NCI-H524 treated with DMSO at 0.1 percent for 48 hours (cell line): Measurements from ENCODE around the gene DIPK1C.

Experiments used
- DNase-seq: peaks from one replicate; lab custom pipeline; 2025; lab: John Stamatoyannopoulos, UW

The DIPK1C gene

GRCh38 chr18:74451148-74451547 is 6.0 kb downstream of the DIPK1C start:
- DNase-seq: no peak

GRCh38 chr18:74450626-74451025 is 6.5 kb downstream of the DIPK1C start:
- DNase-seq: no peak

GRCh38 chr18:74447404-74448152 is 9.5 kb downstream of the DIPK1C start:
- no peak for DNase-seq

- DNase-seq: no peak
Measured at GRCh38 chr18:74446631-74447403, 10.3 kb downstream of the DIPK1C start.

GRCh38 chr18:74446178-74446577 is 10.9 kb downstream of the DIPK1C start:
- DNase-seq: no peak

- no peak for DNase-seq
Measured at GRCh38 chr18:74445585-74445984, 11.5 kb downstream of the DIPK1C start.

- DNase-seq: no peak
Measured at GRCh38 chr18:74444104-74444503, 13.0 kb downstream of the DIPK1C start.

GRCh38 chr18:74440808-74441427 is 16.2 kb downstream of the DIPK1C start:
- DNase-seq: no peak

- DNase-seq: no peak
Measured at GRCh38 chr18:74438091-74438490, 19.0 kb downstream of the DIPK1C start.

- DNase-seq: no peak
Measured at GRCh38 chr18:74436158-74436769, 20.8 kb downstream of the DIPK1C start.

- DNase-seq: no peak
Measured at GRCh38 chr18:74435740-74436139, 21.4 kb downstream of the DIPK1C start.

- DNase-seq: no peak
Measured at GRCh38 chr18:74434466-74434865, 22.6 kb downstream of the DIPK1C start.

GRCh38 chr18:74430806-74431571 is 26.1 kb downstream of the DIPK1C start:
- DNase-seq: peak; percentile 12

GRCh38 chr18:74430231-74430630 is 26.9 kb downstream of the DIPK1C start:
- DNase-seq: no peak

GRCh38 chr18:74429096-74429495 is 28.0 kb downstream of the DIPK1C start:
- DNase-seq: no peak

- no peak for DNase-seq
Measured at GRCh38 chr18:74427442-74428112, 29.5 kb downstream of the DIPK1C start.

- DNase-seq: no peak
Measured at GRCh38 chr18:74425876-74426275, 31.2 kb downstream of the DIPK1C start.

GRCh38 chr18:74425161-74425560 is 31.9 kb downstream of the DIPK1C start:
- no peak for DNase-seq

GRCh38 chr18:74422541-74422940 is 34.6 kb downstream of the DIPK1C start:
- peak; percentile 52 for DNase-seq

- no peak for DNase-seq
Measured at GRCh38 chr18:74420926-74421325, 36.2 kb downstream of the DIPK1C start.

GRCh38 chr18:74420481-74420880 is 36.6 kb downstream of the DIPK1C start:
- DNase-seq: no peak
